Measurements from ENCODE around the gene TUBB3. TPM values are rescaled to one million over a fixed set of nuclear protein-coding genes. Genes with fewer than 3 reads are reported as not detected.

Gene TUBB3
- total RNA-seq, 3 donors from 2014 or later (not counting 1 experiment from before 2014, with no cell fraction given), result 1.1 to 1.3 (median 1.2) TPM

- Mint-ChIP-seq H3K9me3 (no peaks in the 10 kb centered on the region), H3K4me1 (no peaks in the 10 kb centered on the region), H3K4me3 (no peak overlapping the region), H3K36me3 (no peaks in the 10 kb centered on the region), H3K27me3 (ENCODE audit: low read depth in 2 of 2) (peaks cover 5 to 6% of the 10 kb centered on the region in 2 donors), H3K27ac (no peak overlapping the region)
- no peaks in the 10 kb centered on the region for H3K27me3 ChIP-seq (ENCODE audit: control insufficient read depth, insufficient read depth, low read length)
- DNase-seq, result no peak
- no peak overlapping the region for H3K27ac ChIP-seq (ENCODE audit: low read length)
- intact Hi-C loops (cut with micrococcal nuclease), result no loop called here
- H3K4me3 ChIP-seq (ENCODE audit: low read length), result no peak overlapping the region
- no peak for ATAC-seq
- no peaks in the 10 kb centered on the region for H3K36me3 ChIP-seq (ENCODE audit: control insufficient read depth, insufficient read depth, low read length)
- H3K9me3 ChIP-seq (ENCODE audit: control insufficient read depth, insufficient read depth, low read length), result no peaks in the 10 kb centered on the region
- WGBS (ENCODE audit: insufficient coverage), result 92% methylated on average over 20 of the region's 20 CpGs
- no peak for TF ChIP-seq CTCF (IDR thresholded peaks at IDR 0.05)
- no peaks in the 10 kb centered on the region for H3K4me1 ChIP-seq (ENCODE audit: control insufficient read depth, insufficient read depth, low read length)
Observed at GRCh38 chr16:89936981-89937380, 13.8 kb downstream of the TUBB3 start.

GRCh38 chr16:89938175-89938885 lies 15.2 kb downstream of the TUBB3 start:
- Mint-ChIP-seq H3K27ac (no peak overlapping the region), H3K9me3 (no peaks in the 10 kb centered on the region), H3K4me3 (no peak overlapping the region), H3K27me3 (ENCODE audit: low read depth in 2 of 2) (peaks cover 5 to 6% of the 10 kb centered on the region in 2 donors), H3K36me3 (no peaks in the 10 kb centered on the region), H3K4me1 (no peaks in the 10 kb centered on the region)
- DNase-seq, result no peak
- no peaks in the 10 kb centered on the region for H3K27me3 ChIP-seq (ENCODE audit: control insufficient read depth, insufficient read depth, low read length)
- H3K9me3 ChIP-seq (ENCODE audit: control insufficient read depth, insufficient read depth, low read length), result no peaks in the 10 kb centered on the region
- H3K36me3 ChIP-seq (ENCODE audit: control insufficient read depth, insufficient read depth, low read length), result no peaks in the 10 kb centered on the region
- 76% methylated on average over 19 of the region's 21 CpGs for WGBS (ENCODE audit: insufficient coverage)
- intact Hi-C loops (cut with micrococcal nuclease), result no loop called here
- H3K27ac ChIP-seq (ENCODE audit: low read length), result no peak overlapping the region
- no peak for ATAC-seq
- no peak for TF ChIP-seq CTCF (IDR thresholded peaks at IDR 0.05)
- no peaks in the 10 kb centered on the region for H3K4me1 ChIP-seq (ENCODE audit: control insufficient read depth, insufficient read depth, low read length)
- H3K4me3 ChIP-seq (ENCODE audit: low read length), result no peak overlapping the region

- ATAC-seq (no peak), DNase-seq (no peak)
- H3K27ac Mint-ChIP-seq, result no peak overlapping the region
- Histone ChIP-seq H3K4me1 (ENCODE audit: control insufficient read depth, insufficient read depth, low read length) (peaks cover 20% of the 10 kb centered on the region), H3K27ac (ENCODE audit: low read length) (no peak overlapping the region), H3K4me3 (ENCODE audit: low read length) (no peak overlapping the region), H3K36me3 (ENCODE audit: control insufficient read depth, insufficient read depth, low read length) (no peaks in the 10 kb centered on the region), H3K9me3 (ENCODE audit: control insufficient read depth, insufficient read depth, low read length) (no peaks in the 10 kb centered on the region), H3K27me3 (ENCODE audit: control insufficient read depth, insufficient read depth, low read length) (peaks cover 20% of the 10 kb centered on the region)
- WGBS (ENCODE audit: insufficient coverage), result 61% methylated on average over 5 of the region's 5 CpGs
- H3K36me3 Mint-ChIP-seq, result no peaks in the 10 kb centered on the region
- H3K4me1 Mint-ChIP-seq, result peaks cover 11 to 16% of the 10 kb centered on the region in 2 donors
- TF ChIP-seq CTCF (IDR thresholded peaks at IDR 0.05), result no peak
- H3K27me3 Mint-ChIP-seq (ENCODE audit: low read depth in 2 of 2), result peaks cover 9 to 17% of the 10 kb centered on the region in 2 donors
- no peak overlapping the region for H3K4me3 Mint-ChIP-seq
- intact Hi-C loops (cut with micrococcal nuclease), result no loop called here
- no peaks in the 10 kb centered on the region for H3K9me3 Mint-ChIP-seq
Observed at GRCh38 chr16:89944773-89945172, 21.6 kb downstream of the TUBB3 start.

- H3K36me3 Mint-ChIP-seq, result no peaks in the 10 kb centered on the region
- Histone ChIP-seq H3K27ac (ENCODE audit: low read length) (no peak overlapping the region), H3K36me3 (ENCODE audit: control insufficient read depth, insufficient read depth, low read length) (no peaks in the 10 kb centered on the region), H3K4me1 (ENCODE audit: control insufficient read depth, insufficient read depth, low read length) (peaks cover 23% of the 10 kb centered on the region), H3K27me3 (ENCODE audit: control insufficient read depth, insufficient read depth, low read length) (peaks cover 20% of the 10 kb centered on the region), H3K9me3 (ENCODE audit: control insufficient read depth, insufficient read depth, low read length) (no peaks in the 10 kb centered on the region), H3K4me3 (ENCODE audit: low read length) (no peak overlapping the region)
- no peak for DNase-seq
- peaks cover 15 to 17% of the 10 kb centered on the region in 2 donors for H3K4me1 Mint-ChIP-seq
- H3K9me3 Mint-ChIP-seq, result no peaks in the 10 kb centered on the region
- intact Hi-C loops (cut with micrococcal nuclease), result no loop called here
- TF ChIP-seq CTCF (IDR thresholded peaks at IDR 0.05), result no peak
- H3K4me3 Mint-ChIP-seq, result no peak overlapping the region
- H3K27ac Mint-ChIP-seq, result no peak overlapping the region
- 84% methylated on average over 7 of the region's 7 CpGs for WGBS (ENCODE audit: insufficient coverage)
- peaks cover 9 to 17% of the 10 kb centered on the region in 2 donors for H3K27me3 Mint-ChIP-seq (ENCODE audit: low read depth in 2 of 2)
- no peak for ATAC-seq
Observed at GRCh38 chr16:89945654-89946053, 22.5 kb downstream of the TUBB3 start.

All from natural killer cell (primary cell).